ENCODE data around the gene ORAI3. TPM values are rescaled to one million over a fixed set of nuclear protein-coding genes. Genes with fewer than 3 reads are reported as not detected.

The ORAI3 gene
- total RNA-seq, 1 donor, result 63.3 TPM

GRCh38 chr16:31002250-31002700 is 53.4 kb downstream of the ORAI3 start:
- Histone ChIP-seq H3K79me2 (ENCODE audit: insufficient read depth, low read length) (no peaks in the 10 kb centered on the region), H2AFZ (ENCODE audit: low read length) (no peak overlapping the region), H3K27ac (ENCODE audit: low read depth, low read length) (no peak overlapping the region), H3K36me3 (ENCODE audit: insufficient read depth, low read length) (no peaks in the 10 kb centered on the region), H3K27me3 (ENCODE audit: insufficient read depth, low read length) (no peaks in the 10 kb centered on the region), H3K4me3 (ENCODE audit: insufficient read depth, low read length) (no peak overlapping the region), H3K4me2 (ENCODE audit: insufficient read depth, low read length) (no peak overlapping the region), H3K4me1 (ENCODE audit: insufficient read depth, low read length) (peaks cover 35% of the 10 kb centered on the region), H4K20me1 (ENCODE audit: insufficient read depth, low read length) (no peaks in the 10 kb centered on the region), H3K9me3 (ENCODE audit: low read depth, low read length) (no peaks in the 10 kb centered on the region)
- peak; percentile 81 for DNase-seq (ENCODE audit: insufficient read length, low spot score, missing footprints)
- no peak for TF ChIP-seq CTCF (IDR thresholded peaks at IDR 0.05; ENCODE audit: extremely low read depth, low read depth, low read length)

GRCh38 chr16:31002862-31003341 is 54.0 kb downstream of the ORAI3 start:
- no peak overlapping the region for H3K4me3 ChIP-seq (ENCODE audit: insufficient read depth, low read length)
- H3K79me2 ChIP-seq (ENCODE audit: insufficient read depth, low read length), result no peaks in the 10 kb centered on the region
- no peaks in the 10 kb centered on the region for H3K36me3 ChIP-seq (ENCODE audit: insufficient read depth, low read length)
- H3K27me3 ChIP-seq (ENCODE audit: insufficient read depth, low read length), result no peaks in the 10 kb centered on the region
- no peaks in the 10 kb centered on the region for H3K9me3 ChIP-seq (ENCODE audit: low read depth, low read length)
- H3K27ac ChIP-seq (ENCODE audit: low read depth, low read length), result no peak overlapping the region
- peak; percentile 59 for DNase-seq (ENCODE audit: insufficient read length, low spot score, missing footprints)
- TF ChIP-seq CTCF (IDR thresholded peaks at IDR 0.05; ENCODE audit: extremely low read depth, low read depth, low read length), result no peak
- peaks cover 32% of the 10 kb centered on the region for H3K4me1 ChIP-seq (ENCODE audit: insufficient read depth, low read length)
- H2AFZ ChIP-seq (ENCODE audit: low read length), result no peak overlapping the region
- no peaks in the 10 kb centered on the region for H4K20me1 ChIP-seq (ENCODE audit: insufficient read depth, low read length)
- H3K4me2 ChIP-seq (ENCODE audit: insufficient read depth, low read length), result no peak overlapping the region

- DNase-seq (ENCODE audit: insufficient read length, low spot score, missing footprints), result peak; percentile 85
- Histone ChIP-seq H3K4me1 (ENCODE audit: insufficient read depth, low read length) (peaks cover 30% of the 10 kb centered on the region), H3K79me2 (ENCODE audit: insufficient read depth, low read length) (no peaks in the 10 kb centered on the region), H3K4me3 (ENCODE audit: insufficient read depth, low read length) (no peak overlapping the region), H2AFZ (ENCODE audit: low read length) (no peak overlapping the region), H3K36me3 (ENCODE audit: insufficient read depth, low read length) (no peaks in the 10 kb centered on the region), H3K27ac (ENCODE audit: low read depth, low read length) (no peak overlapping the region), H3K4me2 (ENCODE audit: insufficient read depth, low read length) (no peak overlapping the region), H3K27me3 (ENCODE audit: insufficient read depth, low read length) (no peaks in the 10 kb centered on the region), H4K20me1 (ENCODE audit: insufficient read depth, low read length) (no peaks in the 10 kb centered on the region), H3K9me3 (ENCODE audit: low read depth, low read length) (no peaks in the 10 kb centered on the region)
- TF ChIP-seq CTCF (IDR thresholded peaks at IDR 0.05; ENCODE audit: extremely low read depth, low read depth, low read length), result no peak
Measured at GRCh38 chr16:31003744-31004143, 54.9 kb downstream of the ORAI3 start.

Small RNA genes lying within 50 kb of the gene (small RNA-seq; reads per million reads assigned to genes)
- not detected for gene AC135048.1

Other genes with a start within 250 kb of the ORAI3 start
- gene SRCAP, start 249.9 kb upstream of the ORAI3 start, total RNA-seq, result 16.3 and 19.2 TPM in 2 replicates
- 20.3 and 25.0 TPM in 2 replicates for gene PHKG2, start 200.6 kb upstream of the ORAI3 start, total RNA-seq
- gene CFAP119, start 187.0 kb upstream of the ORAI3 start, total RNA-seq, result 2.4 and 2.9 TPM in 2 replicates
- gene RNF40, start 186.7 kb upstream of the ORAI3 start, total RNA-seq, result 63.1 and 88.3 TPM in 2 replicates
- 15.3 and 16.3 TPM in 2 replicates for gene ZNF629, start 161.9 kb upstream of the ORAI3 start, total RNA-seq
- gene BCL7C, start 55.0 kb upstream of the ORAI3 start, total RNA-seq, result 33.3 and 36.2 TPM in 2 replicates
- 2.9 and 3.3 TPM in 2 replicates for gene CTF1, start 52.5 kb upstream of the ORAI3 start, total RNA-seq
- gene FBXL19, start 25.5 kb upstream of the ORAI3 start, total RNA-seq, result 12.7 and 14.5 TPM in 2 replicates
- gene SETD1A, start 8.7 kb downstream of the ORAI3 start, total RNA-seq, result 2.2 and 2.9 TPM in 2 replicates
- gene HSD3B7, start 36.1 kb downstream of the ORAI3 start, total RNA-seq, result 45.6 and 47.7 TPM in 2 replicates
- gene STX1B, start 61.6 kb downstream of the ORAI3 start, total RNA-seq, result 0.72 and 2.9 TPM in 2 replicates
- gene STX4, start 84.5 kb downstream of the ORAI3 start, total RNA-seq, result 26.8 and 30.6 TPM in 2 replicates
- 14.4 and 14.5 TPM in 2 replicates for gene ZNF668, start 125.2 kb downstream of the ORAI3 start, total RNA-seq
- gene ZNF646, start 125.4 kb downstream of the ORAI3 start, total RNA-seq, result 15.6 and 18.5 TPM in 2 replicates
- 2.7 and 2.9 TPM in 2 replicates for gene PRSS53, start 139.9 kb downstream of the ORAI3 start, total RNA-seq
- gene VKORC1, start 145.7 kb downstream of the ORAI3 start, total RNA-seq, result 132 and 147 TPM in 2 replicates
- 25.9 and 30.0 TPM in 2 replicates for gene BCKDK, start 159.3 kb downstream of the ORAI3 start, total RNA-seq
- gene KAT8, start 168.6 kb downstream of the ORAI3 start, total RNA-seq, result 31.8 and 35.1 TPM in 2 replicates
- gene PRSS8, start 186.7 kb downstream of the ORAI3 start, total RNA-seq, result not detected in 2 replicates
- gene PRSS36, start 201.0 kb downstream of the ORAI3 start, total RNA-seq, result 0.29 TPM in 1 of 2 replicates, not detected in the other
- 24.2 and 30.4 TPM in 2 replicates for gene FUS, start 231.1 kb downstream of the ORAI3 start, total RNA-seq

Measured in osteoblast (primary cell).